ENCODE data around the gene PDSS1. TPM values are rescaled to one million over a fixed set of nuclear protein-coding genes. Genes with fewer than 3 reads are reported as not detected.
A peak's percentile ranks its signal among the peaks of the same experiment; 100 is the strongest.

The PDSS1 gene
- total RNA-seq, 1 donor from 2014 or later: 18.4 TPM

GRCh38 chr10:26725837-26726727 lies 28.6 kb downstream of the PDSS1 start:
- Histone ChIP-seq H3K9me3 (no peaks in the 10 kb centered on the region), H3K27me3 (no peaks in the 10 kb centered on the region), H3K36me3 (peaks cover 0 to 10% of the 10 kb centered on the region in 2 donors), H3K27ac (no peak overlapping the region), H3K4me3 (no peak overlapping the region), H3K4me1 (no peaks in the 10 kb centered on the region)
- TF ChIP-seq CTCF (IDR thresholded peaks at IDR 0.05): peak; percentile 51 to 85 (median 64)
- no peak for TF ChIP-seq POLR2AphosphoS5 (IDR thresholded peaks at IDR 0.05; ENCODE audit: insufficient read depth in 1 of 2, low read depth in 1 of 2)
- TF ChIP-seq POLR2A (IDR thresholded peaks at IDR 0.05): no peak
- DNase-seq (ENCODE audit: extremely low spot score in 2 of 2): no peak
- intact Hi-C loops (cut with DNase I): loop anchor here (5.0 kb wide), 1 partner anchor 161 kb away; no protein-coding TSS in a partner anchor

- H3K36me3 ChIP-seq: peaks cover 0 to 10% of the 10 kb centered on the region in 2 donors
- TF ChIP-seq CTCF (IDR thresholded peaks at IDR 0.05) (no peak), POLR2AphosphoS5 (IDR thresholded peaks at IDR 0.05; ENCODE audit: insufficient read depth in 1 of 2, low read depth in 1 of 2) (no peak), POLR2A (IDR thresholded peaks at IDR 0.05) (no peak)
- no peak for DNase-seq (ENCODE audit: extremely low spot score in 2 of 2)
- H3K27me3 ChIP-seq: no peaks in the 10 kb centered on the region
- intact Hi-C loops (cut with DNase I): loop anchor here (5.0 kb wide), 1 partner anchor 160 kb away; no protein-coding TSS in a partner anchor
- no peaks in the 10 kb centered on the region for H3K4me1 ChIP-seq
- no peak overlapping the region for H3K4me3 ChIP-seq
- H3K9me3 ChIP-seq: no peaks in the 10 kb centered on the region
- H3K27ac ChIP-seq: no peak overlapping the region
Observed at GRCh38 chr10:26727005-26727404, 29.5 kb downstream of the PDSS1 start.

GRCh38 chr10:26728957-26729356 lies 31.5 kb downstream of the PDSS1 start:
- Histone ChIP-seq H3K36me3 (peaks cover 0 to 10% of the 10 kb centered on the region in 2 donors), H3K4me3 (no peak overlapping the region), H3K27me3 (no peaks in the 10 kb centered on the region), H3K9me3 (no peaks in the 10 kb centered on the region), H3K27ac (no peak overlapping the region), H3K4me1 (no peaks in the 10 kb centered on the region)
- TF ChIP-seq POLR2A (IDR thresholded peaks at IDR 0.05): no peak
- no peak for TF ChIP-seq CTCF (IDR thresholded peaks at IDR 0.05)
- TF ChIP-seq POLR2AphosphoS5 (IDR thresholded peaks at IDR 0.05; ENCODE audit: insufficient read depth in 1 of 2, low read depth in 1 of 2): no peak
- no peak for DNase-seq (ENCODE audit: extremely low spot score in 2 of 2)
- intact Hi-C loops (cut with DNase I): loop anchor here (5.0 kb wide), 1 partner anchor 158 kb away; no protein-coding TSS in a partner anchor

DNA sequence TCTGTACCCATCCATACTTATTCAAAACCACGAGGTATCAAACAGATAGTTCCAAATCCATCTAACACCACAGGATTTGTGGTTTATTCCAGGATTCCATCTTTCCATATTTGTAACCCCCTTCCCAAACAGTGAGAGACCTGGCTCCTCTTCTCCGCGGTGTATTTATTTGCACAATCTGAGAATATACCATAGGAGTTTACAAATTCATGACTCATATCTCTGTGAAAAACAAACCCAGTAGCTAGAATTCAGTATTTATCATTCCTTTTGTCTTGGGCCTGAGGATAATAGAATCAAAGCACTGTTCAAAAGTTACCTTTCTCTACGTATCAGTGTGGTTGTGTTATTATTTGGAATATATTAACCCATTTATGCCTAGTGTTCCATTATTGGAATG lies 31.9 kb downstream of the PDSS1 start:
- intact Hi-C loops (cut with DNase I): loop anchor here (5.0 kb wide), 1 partner anchor 158 kb away; no protein-coding TSS in a partner anchor
- H3K27me3 ChIP-seq: no peaks in the 10 kb centered on the region
- no peaks in the 10 kb centered on the region for H3K4me1 ChIP-seq
- H3K4me3 ChIP-seq: no peak overlapping the region
- TF ChIP-seq POLR2AphosphoS5 (IDR thresholded peaks at IDR 0.05; ENCODE audit: insufficient read depth in 1 of 2, low read depth in 1 of 2): no peak
- TF ChIP-seq CTCF (IDR thresholded peaks at IDR 0.05): no peak
- no peak for TF ChIP-seq POLR2A (IDR thresholded peaks at IDR 0.05)
- H3K27ac ChIP-seq: no peak overlapping the region
- no peaks in the 10 kb centered on the region for H3K9me3 ChIP-seq
- peaks cover 0 to 9% of the 10 kb centered on the region in 2 donors for H3K36me3 ChIP-seq
- DNase-seq (ENCODE audit: extremely low spot score in 2 of 2): no peak

DNA sequence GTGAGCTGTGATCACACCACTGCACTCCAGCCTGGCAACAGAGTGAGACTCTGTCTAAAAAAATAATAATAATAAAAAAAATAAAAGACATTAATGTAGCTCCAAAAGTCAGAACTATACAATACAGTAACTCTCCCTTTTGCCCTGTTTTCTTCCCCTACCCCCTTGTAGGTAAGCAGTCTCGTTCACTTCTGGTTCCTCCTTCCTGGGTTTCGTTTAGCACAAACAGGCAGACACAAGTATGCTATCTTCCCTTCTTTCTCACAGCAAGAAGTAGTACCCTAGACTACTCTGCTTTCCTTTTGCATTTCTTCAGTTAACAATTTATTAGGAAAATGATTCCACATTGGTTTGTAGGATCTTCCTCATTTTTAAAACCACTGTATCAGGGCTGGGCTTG lies 33.1 kb downstream of the PDSS1 start:
- H3K36me3 ChIP-seq: peaks cover 0 to 5% of the 10 kb centered on the region in 2 donors

More for the DNA sequence above, 33.1 kb downstream of the PDSS1 start:
- no peak for DNase-seq (ENCODE audit: extremely low spot score in 2 of 2)
- Histone ChIP-seq H3K27me3 (no peaks in the 10 kb centered on the region), H3K27ac (no peak overlapping the region), H3K9me3 (no peaks in the 10 kb centered on the region), H3K4me1 (no peaks in the 10 kb centered on the region), H3K4me3 (no peak overlapping the region)
- TF ChIP-seq POLR2AphosphoS5 (IDR thresholded peaks at IDR 0.05; ENCODE audit: insufficient read depth in 1 of 2, low read depth in 1 of 2) (no peak), POLR2A (IDR thresholded peaks at IDR 0.05) (no peak), CTCF (IDR thresholded peaks at IDR 0.05) (no peak)
- intact Hi-C loops (cut with DNase I): no loop called here
